Hematopoietic multipotent progenitor cell treated with erythropoietin and hydrocortisone succinate and interleukin-3 and kit ligand, for 4 days (in vitro differentiated cells): Measurements from ENCODE around the gene RTBDN.

Experiments
- DNase-seq: peaks from one replicate; pipeline ENCODE4 v3.0.0-alpha.2; 2015

Gene RTBDN

GRCh38 chr19:12834566-12834943 is at the start of gene RTBDN:
RTBDN (minus strand) TSS chr19:12834579; CDS start chr19:12829979, 4,600 bp downstream.
- DNase-seq = no peak

GRCh38 chr19:12882589-12882988 is 48.2 kb upstream of the RTBDN start:
- DNase-seq = no peak

GRCh38 chr19:12881172-12881808 is 46.9 kb upstream of the RTBDN start, which contains the start of gene DNASE2:
DNASE2 (minus strand) TSS chr19:12881449; CDS start chr19:12881375, 74 bp downstream.
- DNase-seq = peak; percentile 98

GRCh38 chr19:12880551-12881171 is 46.3 kb upstream of the RTBDN start:
- DNase-seq = peak; percentile 55

GRCh38 chr19:12875086-12875485 is 40.7 kb upstream of the RTBDN start:
- no peak for DNase-seq

GRCh38 chr19:12873891-12874745 is 39.7 kb upstream of the RTBDN start:
- DNase-seq = no peak

- peak; percentile 87 for DNase-seq
Measured at GRCh38 chr19:12872941-12873890, 38.8 kb upstream of the RTBDN start.

- DNase-seq = peak; percentile 40
Measured at GRCh38 chr19:12872255-12872654, 37.9 kb upstream of the RTBDN start.

GRCh38 chr19:12871681-12872080 is 37.3 kb upstream of the RTBDN start:
- no peak for DNase-seq

- DNase-seq = no peak
Measured at GRCh38 chr19:12868540-12869112, 34.2 kb upstream of the RTBDN start.

- peak; percentile 90 for DNase-seq
Measured at GRCh38 chr19:12867120-12868099, 33.0 kb upstream of the RTBDN start.

GRCh38 chr19:12866416-12867119 is 32.2 kb upstream of the RTBDN start:
- DNase-seq = no peak

GRCh38 chr19:12865746-12866415 is 31.5 kb upstream of the RTBDN start:
- no peak for DNase-seq

- DNase-seq = no peak
Measured at GRCh38 chr19:12864721-12865715, 30.6 kb upstream of the RTBDN start.

- no peak for DNase-seq
Measured at GRCh38 chr19:12864143-12864542, 29.8 kb upstream of the RTBDN start.

- DNase-seq = no peak
Measured at GRCh38 chr19:12859546-12859945, 25.2 kb upstream of the RTBDN start.

GRCh38 chr19:12858041-12858928 is 23.9 kb upstream of the RTBDN start:
- DNase-seq = no peak
